HG02852 (cell line): ENCODE results near the gene TBC1D10B.

Experiments
- ATAC-seq: cut with Tn5 transposase; IDR thresholded peaks from one replicate; pipeline ENCODE4 v1.9.1; 2021; ENCODE audit warnings: mild to moderate bottlenecking, moderate library complexity; ENCODE audit not compliant: unreplicated experiment

TBC1D10B gene, protein sequence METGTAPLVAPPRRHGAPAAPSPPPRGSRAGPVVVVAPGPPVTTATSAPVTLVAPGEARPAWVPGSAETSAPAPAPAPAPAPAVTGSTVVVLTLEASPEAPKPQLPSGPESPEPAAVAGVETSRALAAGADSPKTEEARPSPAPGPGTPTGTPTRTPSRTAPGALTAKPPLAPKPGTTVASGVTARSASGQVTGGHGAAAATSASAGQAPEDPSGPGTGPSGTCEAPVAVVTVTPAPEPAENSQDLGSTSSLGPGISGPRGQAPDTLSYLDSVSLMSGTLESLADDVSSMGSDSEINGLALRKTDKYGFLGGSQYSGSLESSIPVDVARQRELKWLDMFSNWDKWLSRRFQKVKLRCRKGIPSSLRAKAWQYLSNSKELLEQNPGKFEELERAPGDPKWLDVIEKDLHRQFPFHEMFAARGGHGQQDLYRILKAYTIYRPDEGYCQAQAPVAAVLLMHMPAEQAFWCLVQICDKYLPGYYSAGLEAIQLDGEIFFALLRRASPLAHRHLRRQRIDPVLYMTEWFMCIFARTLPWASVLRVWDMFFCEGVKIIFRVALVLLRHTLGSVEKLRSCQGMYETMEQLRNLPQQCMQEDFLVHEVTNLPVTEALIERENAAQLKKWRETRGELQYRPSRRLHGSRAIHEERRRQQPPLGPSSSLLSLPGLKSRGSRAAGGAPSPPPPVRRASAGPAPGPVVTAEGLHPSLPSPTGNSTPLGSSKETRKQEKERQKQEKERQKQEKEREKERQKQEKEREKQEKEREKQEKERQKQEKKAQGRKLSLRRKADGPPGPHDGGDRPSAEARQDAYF

GRCh38 chr16:30370456-30371247, at the start of gene TBC1D10B:
TSS of gene TBC1D10B (minus strand) at chr16:30370494. CDS start at chr16:30370183, 311 bp downstream.
- ATAC-seq: peak; percentile 73

DNA sequence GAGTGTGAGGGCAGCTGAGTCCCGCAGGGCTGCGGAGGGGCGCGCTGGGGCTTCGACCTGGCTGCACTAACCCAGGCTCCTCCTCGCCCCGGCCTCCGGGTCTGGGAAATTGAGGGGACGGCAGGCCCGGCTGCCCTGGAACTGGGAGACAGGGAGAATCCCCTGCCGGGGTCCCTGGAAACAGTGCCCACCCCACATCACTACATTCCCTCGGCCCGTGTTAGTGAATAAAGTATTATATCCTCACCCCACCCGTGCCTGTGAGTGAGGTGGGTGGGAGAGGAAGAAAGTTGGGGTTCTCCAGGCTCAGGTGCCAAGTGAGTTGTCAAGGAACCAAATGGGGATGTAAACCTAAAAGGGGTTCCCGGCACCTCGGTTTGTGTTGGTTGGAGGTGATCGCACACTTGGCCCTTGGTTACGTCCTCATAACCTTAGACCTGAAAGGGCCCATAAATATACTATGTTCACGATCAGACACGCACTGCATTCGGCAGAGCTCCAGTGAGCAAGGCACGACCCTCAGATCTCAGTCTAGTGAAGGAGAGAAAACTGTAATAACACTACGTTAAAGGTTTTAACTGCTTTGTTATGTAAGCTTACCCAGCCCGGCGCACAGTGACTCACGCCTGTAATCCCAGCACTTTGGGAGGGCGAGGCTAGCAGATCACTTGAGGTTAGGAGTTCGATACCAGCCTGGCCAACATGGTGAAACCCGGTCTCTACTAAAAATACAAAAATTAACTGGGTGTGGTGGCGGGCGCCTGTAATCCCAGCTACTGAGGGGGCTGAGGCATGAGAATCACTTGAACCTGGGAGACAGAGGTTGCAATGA, 48.3 kb upstream of the TBC1D10B start:
- no peak for ATAC-seq

DNA sequence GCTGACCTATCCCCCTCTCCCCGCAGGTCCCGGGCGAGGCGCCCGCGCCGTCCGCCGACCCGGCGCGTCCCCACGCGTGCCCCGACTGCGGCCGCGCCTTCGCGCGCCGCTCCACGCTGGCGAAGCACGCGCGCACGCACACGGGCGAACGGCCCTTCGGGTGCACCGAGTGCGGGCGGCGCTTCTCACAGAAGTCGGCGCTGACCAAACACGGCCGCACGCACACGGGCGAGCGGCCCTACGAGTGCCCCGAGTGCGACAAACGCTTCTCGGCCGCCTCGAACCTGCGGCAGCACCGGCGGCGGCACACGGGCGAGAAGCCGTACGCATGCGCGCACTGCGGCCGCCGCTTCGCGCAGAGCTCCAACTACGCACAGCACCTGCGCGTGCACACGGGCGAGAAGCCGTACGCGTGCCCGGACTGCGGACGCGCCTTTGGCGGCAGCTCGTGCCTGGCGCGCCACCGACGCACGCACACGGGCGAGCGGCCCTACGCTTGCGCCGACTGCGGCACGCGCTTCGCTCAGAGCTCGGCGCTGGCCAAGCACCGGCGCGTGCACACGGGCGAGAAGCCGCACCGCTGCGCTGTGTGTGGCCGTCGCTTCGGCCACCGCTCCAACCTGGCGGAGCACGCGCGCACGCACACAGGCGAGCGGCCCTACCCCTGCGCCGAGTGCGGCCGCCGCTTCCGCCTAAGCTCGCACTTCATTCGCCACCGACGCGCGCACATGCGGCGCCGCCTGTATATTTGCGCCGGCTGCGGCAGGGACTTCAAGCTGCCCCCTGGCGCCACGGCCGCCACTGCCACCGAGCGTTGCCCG, 47.4 kb upstream of the TBC1D10B start:
- ATAC-seq: peak; percentile 76

GRCh38 chr16:30416624-30417528, 46.6 kb upstream of the TBC1D10B start:
- ATAC-seq: no peak

GRCh38 chr16:30416047-30416603, 45.8 kb upstream of the TBC1D10B start:
- no peak for ATAC-seq

DNA sequence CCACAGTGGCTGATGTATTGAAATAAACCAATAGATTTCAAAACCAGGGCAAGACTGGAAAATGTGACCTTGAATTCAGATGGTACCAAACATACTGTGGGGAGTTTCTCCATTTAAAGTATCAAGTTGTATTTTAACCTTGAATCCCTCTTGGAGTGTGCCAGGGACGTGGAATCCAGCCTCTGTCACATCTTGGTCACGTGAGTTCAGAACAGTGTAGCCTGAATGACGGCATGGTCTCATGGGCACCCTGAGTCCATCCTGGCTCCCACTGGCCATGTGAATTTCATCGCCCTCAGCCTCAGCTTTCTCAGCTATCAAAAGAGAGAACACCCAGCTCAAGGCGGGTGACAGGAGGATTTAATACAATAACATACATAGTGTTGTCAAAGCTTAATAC, 43.9 kb upstream of the TBC1D10B start:
- no peak for ATAC-seq

GRCh38 chr16:30413112-30413806, 43.0 kb upstream of the TBC1D10B start:
- ATAC-seq: no peak

DNA sequence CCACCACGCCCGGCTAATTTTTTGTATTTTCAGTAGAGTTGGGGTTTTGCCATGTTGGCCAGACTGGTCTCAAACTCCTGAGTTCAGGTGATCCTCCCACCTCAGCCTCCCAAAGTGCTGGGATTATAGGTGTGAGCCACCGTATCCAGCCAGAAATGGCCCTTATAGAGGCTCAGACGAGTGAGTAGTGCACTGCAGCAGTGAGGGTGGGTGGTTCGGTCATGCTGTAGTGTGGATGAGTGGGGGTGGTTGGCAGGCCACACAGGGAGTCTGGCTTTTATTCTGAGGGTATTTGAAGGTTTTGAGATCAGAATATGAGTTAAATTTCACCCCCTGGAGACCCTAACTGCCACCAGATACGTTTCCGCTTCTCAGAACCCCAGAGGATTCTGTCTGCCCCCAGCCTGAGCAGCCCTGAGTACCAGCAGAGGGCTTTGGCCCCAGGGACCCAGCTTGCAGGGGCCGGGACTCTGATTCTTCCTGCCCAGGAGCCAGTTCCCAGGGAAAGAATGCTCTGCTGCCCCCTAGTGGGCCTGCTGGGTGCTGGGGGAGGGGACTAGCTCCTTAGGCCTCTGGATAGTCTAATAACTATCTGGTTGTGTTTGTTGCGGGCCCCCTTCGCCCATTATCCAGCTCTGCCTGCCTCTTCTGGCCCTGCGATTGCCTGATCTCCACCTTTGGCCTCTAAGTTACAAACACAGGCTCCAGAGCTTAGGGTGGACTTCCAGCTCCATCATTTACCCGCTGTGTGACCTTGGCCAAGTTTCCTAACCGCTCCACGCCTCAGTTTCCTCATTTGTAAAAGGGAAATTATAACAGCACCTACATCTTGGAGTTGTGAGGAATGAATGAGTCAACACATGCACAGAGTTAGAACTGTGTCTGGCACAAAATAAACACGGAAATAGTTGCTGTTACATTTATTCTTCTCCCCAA, 39.1 kb upstream of the TBC1D10B start:
- no peak for ATAC-seq

GRCh38 chr16:30407804-30408534, 37.7 kb upstream of the TBC1D10B start:
- ATAC-seq: no peak

- peak; percentile 76 for ATAC-seq
Observed at GRCh38 chr16:30407102-30407803, 37.0 kb upstream of the TBC1D10B start, which contains the start of gene ZNF771. TSS of gene ZNF771 (plus strand) at chr16:30407606. CDS start at chr16:30408054, 448 bp downstream.

- ATAC-seq: peak; percentile 4
Observed at GRCh38 chr16:30406795-30407101, 36.5 kb upstream of the TBC1D10B start.

DNA sequence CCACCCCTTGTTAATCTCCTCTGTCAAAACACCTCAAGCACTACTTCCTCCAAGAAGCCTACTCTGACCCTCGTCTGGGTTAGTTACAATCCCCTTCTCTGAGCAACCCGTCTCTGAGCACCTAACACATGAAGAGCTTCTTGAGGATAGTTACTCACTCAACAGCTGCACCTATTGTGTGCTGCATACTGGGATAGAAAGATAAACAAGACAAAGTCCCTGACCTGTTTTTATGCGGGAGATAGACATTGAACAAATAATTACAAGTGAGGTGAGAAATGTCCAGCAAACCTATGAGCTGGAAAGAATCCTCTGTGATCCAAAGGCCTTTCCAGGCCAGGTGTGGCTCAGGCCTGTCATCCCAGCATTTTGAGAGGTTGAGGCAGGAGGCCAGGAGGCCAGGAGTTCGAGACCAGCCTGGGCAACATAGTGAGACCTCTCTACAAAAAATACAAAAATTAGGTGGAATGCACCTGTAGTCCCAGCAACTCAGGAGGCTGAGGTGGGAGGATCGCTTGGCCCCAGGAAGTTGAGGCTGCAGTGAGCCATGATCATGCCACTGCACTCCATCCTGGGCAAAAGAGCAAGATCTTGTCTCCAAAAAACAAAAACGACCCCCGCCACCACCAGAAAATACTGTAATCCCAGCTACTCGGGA, 31.6 kb upstream of the TBC1D10B start:
- ATAC-seq: no peak

GRCh38 chr16:30399435-30400186, 29.3 kb upstream of the TBC1D10B start:
- peak; percentile 8 for ATAC-seq
